H9 (cell line): ENCODE measurements around the gene DPF3. TPM values are rescaled to one million over a fixed set of nuclear protein-coding genes. Genes with fewer than 3 reads are reported as not detected.

ENCODE experiments used
- DNase-seq: peaks from one replicate; pipeline ENCODE4 v3.0.0-alpha.2; 2017
- H2AFZ ChIP-seq: one replicate; pipeline ENCODE4 v1.6.1; 2013; ENCODE audit warnings: mild to moderate bottlenecking, low read length, control low read depth, moderate library complexity
- H2AK5ac ChIP-seq: 2 replicates; pipeline ENCODE4 v1.6.1; 2013; ENCODE audit warnings: low read length, control low read depth, mixed read lengths; ENCODE audit not compliant: insufficient read length
- H2BK120ac ChIP-seq: one replicate; pipeline ENCODE4 v1.6.1; 2013; ENCODE audit warnings: low read depth, mild to moderate bottlenecking, low read length, control low read depth, inconsistent platforms; ENCODE audit not compliant: poor library complexity, severe bottlenecking
- H2BK12ac ChIP-seq: 2 replicates; pipeline ENCODE4 v1.6.1; 2013; ENCODE audit warnings: low read length, control low read depth, mixed read lengths, low read depth; ENCODE audit not compliant: insufficient read length
- H2BK15ac ChIP-seq: 2 replicates; pipeline ENCODE4 v1.6.1; 2013; ENCODE audit warnings: low read depth, low read length, control low read depth
- H2BK20ac ChIP-seq: one replicate; pipeline ENCODE4 v1.6.1; 2013; ENCODE audit warnings: low read depth, mild to moderate bottlenecking, low read length, control low read depth, inconsistent platforms; ENCODE audit not compliant: poor library complexity, severe bottlenecking
- H2BK5ac ChIP-seq: 2 replicates; pipeline ENCODE4 v1.6.1; 2013; ENCODE audit warnings: low read length, control low read depth, mixed read lengths; ENCODE audit not compliant: insufficient read length
- H3K14ac ChIP-seq: 2 replicates; pipeline ENCODE4 v1.6.1; 2013; ENCODE audit warnings: low read length, control low read depth; ENCODE audit not compliant: insufficient read depth
- H3K18ac ChIP-seq: 2 replicates; pipeline ENCODE4 v1.6.1; 2013; ENCODE audit warnings: low read depth, mild to moderate bottlenecking, mixed read lengths, low read length, control low read depth; ENCODE audit not compliant: insufficient read length
- H3K23ac ChIP-seq: 2 replicates; pipeline ENCODE4 v1.6.1; 2013; ENCODE audit warnings: low read length, control low read depth, mixed read lengths, low read depth; ENCODE audit not compliant: insufficient read length
- H3K23me2 ChIP-seq: 2 replicates; pipeline ENCODE4 v1.6.1; 2013; ENCODE audit warnings: low read depth, mild to moderate bottlenecking, mixed read lengths, low read length, control low read depth; ENCODE audit not compliant: insufficient read length, poor library complexity, severe bottlenecking
- H3K27ac ChIP-seq: 2 replicates; pipeline ENCODE4 v1.5.1; 2013; ENCODE audit warnings: low read length, control low read depth, mixed read lengths, low read depth; ENCODE audit not compliant: insufficient read length
- H3K27me3 ChIP-seq: 2 replicates; pipeline ENCODE4 v1.6.1; 2013; ENCODE audit warnings: low read length, control low read depth, inconsistent platforms; ENCODE audit not compliant: insufficient read depth
- H3K4ac ChIP-seq: 2 replicates; pipeline ENCODE4 v1.6.1; 2013; ENCODE audit warnings: low read depth, mild to moderate bottlenecking, control low read depth, inconsistent platforms, low read length, moderate library complexity
- H3K4me1 ChIP-seq: 2 replicates; pipeline ENCODE4 v1.6.1; 2013; ENCODE audit warnings: low read length, control low read depth, inconsistent platforms; ENCODE audit not compliant: insufficient read depth
- H3K4me2 ChIP-seq: 2 replicates; pipeline ENCODE4 v1.6.1; 2013; ENCODE audit warnings: low read length, control low read depth, mixed read lengths; ENCODE audit not compliant: insufficient read length, insufficient read depth
- H3K56ac ChIP-seq: 2 replicates; pipeline ENCODE4 v1.6.1; 2013; ENCODE audit warnings: low read depth, mild to moderate bottlenecking, mixed read lengths, low read length, control low read depth; ENCODE audit not compliant: insufficient read length
- H3K79me1 ChIP-seq: 2 replicates; pipeline ENCODE4 v1.6.1; 2013; ENCODE audit warnings: low read depth, mild to moderate bottlenecking, moderate library complexity, low read length, control low read depth, inconsistent platforms; ENCODE audit not compliant: insufficient read depth, poor library complexity, severe bottlenecking
- H3K79me2 ChIP-seq: 2 replicates; pipeline ENCODE4 v1.6.1; 2013; ENCODE audit warnings: low read length, control low read depth, inconsistent platforms; ENCODE audit not compliant: insufficient read depth
- H3K9ac ChIP-seq: 2 replicates; pipeline ENCODE4 v1.6.1; 2013; ENCODE audit warnings: low read length, control low read depth, mixed read lengths; ENCODE audit not compliant: insufficient read length; ENCODE audit errors: extremely low read depth
- H3K9me3 ChIP-seq: one replicate; pipeline ENCODE4 v1.6.1; 2013; ENCODE audit warnings: low read depth, low read length, inconsistent platforms; ENCODE audit not compliant: control insufficient read depth
- H3T11ph ChIP-seq: one replicate; pipeline ENCODE4 v1.6.1; 2013; ENCODE audit warnings: mild to moderate bottlenecking, low read length, control low read depth, inconsistent platforms
- H4K20me1 ChIP-seq: one replicate; pipeline ENCODE4 v1.6.1; 2013; ENCODE audit not compliant: control insufficient read depth, insufficient read length, insufficient read depth
- H4K5ac ChIP-seq: 2 replicates; pipeline ENCODE4 v1.6.1; 2013; ENCODE audit warnings: low read depth, mild to moderate bottlenecking, mixed read lengths, low read length, control low read depth; ENCODE audit not compliant: insufficient read length
- H4K8ac ChIP-seq: replicated peaks from 2 replicates; pipeline ENCODE4 v1.6.1; 2013; ENCODE audit warnings: low read length, control low read depth, mixed read lengths, low read depth; ENCODE audit not compliant: insufficient read length
- H4K91ac ChIP-seq: 2 replicates; pipeline ENCODE4 v1.6.1; 2013; ENCODE audit warnings: low read depth, mild to moderate bottlenecking, moderate library complexity, mixed read lengths, low read length, control low read depth; ENCODE audit not compliant: insufficient read length
- H3K27ac Mint-ChIP-seq, 3 experiments: 2 replicates in 2 of 3; 3 replicates in 1 of 3; pipeline ENCODE4 v1.8.0; 2020 to 2021; ENCODE audit warnings: mixed read lengths in 3 of 3, mild to moderate bottlenecking in 1 of 3, moderate library complexity in 1 of 3
- H3K27me3 Mint-ChIP-seq: 2 replicates; pipeline ENCODE4 v1.8.0; 2021; ENCODE audit warnings: low read depth, mild to moderate bottlenecking, moderate library complexity, mixed read lengths
- H3K36me3 Mint-ChIP-seq, 3 experiments: 2 replicates in 2 of 3; 3 replicates in 1 of 3; pipeline ENCODE4 v1.8.0; 2020 to 2021; ENCODE audit warnings: low read depth in 3 of 3, mixed read lengths in 3 of 3; ENCODE audit not compliant: insufficient read depth in 1 of 3
- H3K4me1 Mint-ChIP-seq, 2 experiments: 2 replicates each; pipeline ENCODE4 v1.8.0; 2020; ENCODE audit warnings: mixed read lengths in 2 of 2
- H3K4me3 Mint-ChIP-seq, 2 experiments: 2 replicates in 1 of 2; 3 replicates in 1 of 2; pipeline ENCODE4 v1.8.0; 2020 to 2021; ENCODE audit warnings: mild to moderate bottlenecking in 2 of 2, mixed read lengths in 2 of 2, moderate library complexity in 1 of 2
- H3K9me3 Mint-ChIP-seq, 2 experiments: 2 replicates in 1 of 2; 3 replicates in 1 of 2; pipeline ENCODE4 v1.8.0; 2020; ENCODE audit warnings: mild to moderate bottlenecking in 2 of 2, mixed read lengths in 2 of 2, moderate library complexity in 1 of 2
- CTCF ChIP-seq: fragments of 200-600 bp; sonication (generic); conservative IDR thresholded peaks from 3 replicates; pipeline ENCODE4 v1.8.0; 2021; ENCODE audit warnings: antibody characterized with exemption, mild to moderate bottlenecking
- WGBS: extraction: QIAGEN DNeasy Blood & Tissue Kit; methylation state at CpG from one replicate; pipeline ENCODE4 v1.1.7; 2013; ENCODE audit warnings: missing lambda C conversion rate, low lambda C conversion rate, mixed read lengths; ENCODE audit not compliant: insufficient read length; ENCODE audit errors: extremely low coverage; 5-methylcytosine and 5-hydroxymethylcytosine counted together
- total RNA-seq: library from RNA; stranded (reverse); gene quantifications from 2 replicates; pipeline ENCODE4 v1.2.1, GENCODE V29; 2021

DPF3 gene
- total RNA-seq, 1 experiment from 2014 or later = not detected

DNA sequence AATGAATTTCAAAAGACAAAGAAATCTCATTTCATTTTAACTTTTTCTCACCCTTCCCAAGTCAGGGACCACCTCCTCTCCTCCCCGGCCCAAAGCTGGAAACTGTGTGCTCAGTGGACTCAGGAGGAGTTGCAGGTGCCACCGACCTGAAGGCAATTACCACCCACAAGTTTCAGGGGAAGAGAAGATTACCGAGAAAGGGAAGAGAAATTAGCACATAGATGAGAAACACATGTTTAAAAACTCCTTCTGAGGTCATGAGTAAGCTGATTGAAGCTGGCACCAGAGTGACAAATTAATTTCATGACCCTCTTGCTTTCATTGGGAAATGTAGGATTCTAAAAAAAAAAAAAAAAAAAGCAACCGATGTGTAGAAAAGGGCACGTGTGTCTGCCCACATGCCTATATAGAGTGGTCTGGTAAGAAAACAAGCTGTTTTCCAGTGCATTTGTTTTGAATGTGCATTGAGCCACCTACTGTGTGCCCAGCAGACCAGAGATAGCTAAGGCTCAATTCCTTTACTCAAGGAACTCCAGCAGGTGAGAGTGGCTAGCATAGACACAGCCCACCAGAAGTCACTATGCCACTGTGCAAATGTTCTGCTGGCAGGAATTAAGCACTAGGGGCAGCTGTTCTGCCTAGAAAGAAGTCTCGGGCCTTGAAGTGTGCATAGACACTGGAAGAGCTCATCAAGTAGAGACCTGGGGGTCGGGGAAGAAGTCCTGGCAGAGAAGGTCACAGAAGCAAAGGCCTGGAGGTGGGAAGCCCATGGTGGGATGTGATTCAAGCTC is 30.5 kb downstream of the DPF3 start:
- no peak overlapping the region for H2BK120ac ChIP-seq
- no peak overlapping the region for H2BK15ac ChIP-seq
- H3K9me3 ChIP-seq = no peaks in the 10 kb centered on the region
- no peak overlapping the region for H4K91ac ChIP-seq
- Mint-ChIP-seq H3K4me3 (no peak overlapping the region), H3K36me3 (no peaks in the 10 kb centered on the region; a peak in 1 of 7 replicates), H3K4me1 (peaks cover 0 to 3% of the 10 kb centered on the region in 2 experiments; a peak in 1 of 4 replicates), H3K27me3 (peaks cover 14% of the 10 kb centered on the region), H3K9me3 (no peaks in the 10 kb centered on the region), H3K27ac (peak overlapping the region in 1 of 3 experiments; percentile 22; a peak in 1 of 7 replicates)
- H2BK12ac ChIP-seq = no peak overlapping the region
- H2AK5ac ChIP-seq = no peak overlapping the region
- no peak overlapping the region for H2BK5ac ChIP-seq
- H3K27me3 ChIP-seq = no peaks in the 10 kb centered on the region
- no peak overlapping the region for H4K8ac ChIP-seq
- H2BK20ac ChIP-seq = no peak overlapping the region
- H3K4me1 ChIP-seq = no peaks in the 10 kb centered on the region
- no peak overlapping the region for H3K56ac ChIP-seq
- no peak overlapping the region for H3K18ac ChIP-seq
- H3K9ac ChIP-seq = no peak overlapping the region
- no peak overlapping the region for H3K14ac ChIP-seq
- no peaks in the 10 kb centered on the region for H4K20me1 ChIP-seq
- H3T11ph ChIP-seq = no peak overlapping the region
- no CpG with 5 or more reads among the region's 7 CpGs for WGBS
- H3K79me2 ChIP-seq = no peaks in the 10 kb centered on the region
- H2AFZ ChIP-seq = no peak overlapping the region
- no peak overlapping the region for H3K4me2 ChIP-seq
- TF ChIP-seq CTCF = no peak
- H4K5ac ChIP-seq = no peak overlapping the region
- H3K79me1 ChIP-seq = no peaks in the 10 kb centered on the region
- H3K4ac ChIP-seq = no peak overlapping the region
- H3K27ac ChIP-seq = no peak overlapping the region
- DNase-seq = no peak
- no peaks in the 10 kb centered on the region for H3K23me2 ChIP-seq
- H3K23ac ChIP-seq = no peak overlapping the region
